ENCODE results near the gene TYROBP.

Gene TYROBP

GRCh38 chr19:35879068-35879467 lies 29.0 kb downstream of the TYROBP start:
- TF ChIP-seq CTCF (conservative IDR thresholded peaks at IDR 0.05; ENCODE audit: low read depth, low read length), result no peak
- H3K27me3 ChIP-seq (ENCODE audit: insufficient read depth, low read depth), result peaks cover 62% of the 10 kb centered on the region
- H3K4me2 ChIP-seq, result no peak overlapping the region
- no peaks in the 10 kb centered on the region for H4K20me1 ChIP-seq (ENCODE audit: insufficient read depth)
- H3K9ac ChIP-seq, result no peak overlapping the region
- no peak overlapping the region for H2AFZ ChIP-seq (ENCODE audit: low read depth)
- H3K4me3 ChIP-seq (IDR thresholded peaks at IDR 0.05; ENCODE audit: insufficient read depth, low read depth, low read length), result no peak overlapping the region
- no peaks in the 10 kb centered on the region for H3K79me2 ChIP-seq (ENCODE audit: insufficient read depth, low read depth)
- H3K4me1 ChIP-seq (ENCODE audit: low read depth, poor library complexity, severe bottlenecking), result peaks cover 9% of the 10 kb centered on the region
- no peaks in the 10 kb centered on the region for H3K36me3 ChIP-seq (ENCODE audit: insufficient read depth)
- no peak overlapping the region for H3K27ac ChIP-seq

- no peak for TF ChIP-seq CTCF (conservative IDR thresholded peaks at IDR 0.05; ENCODE audit: low read depth, low read length)
- Histone ChIP-seq H3K79me2 (ENCODE audit: insufficient read depth, low read depth) (no peaks in the 10 kb centered on the region), H3K27me3 (ENCODE audit: insufficient read depth, low read depth) (peaks cover 60% of the 10 kb centered on the region)
Measured at GRCh38 chr19:35874392-35874930, 33.6 kb downstream of the TYROBP start.

GRCh38 chr19:35872180-35872579 lies 35.9 kb downstream of the TYROBP start:
- Histone ChIP-seq H3K27me3 (ENCODE audit: insufficient read depth, low read depth) (peaks cover 60% of the 10 kb centered on the region), H3K4me2 (no peak overlapping the region), H3K4me1 (ENCODE audit: low read depth, poor library complexity, severe bottlenecking) (peaks cover 5% of the 10 kb centered on the region), H3K36me3 (ENCODE audit: insufficient read depth) (no peaks in the 10 kb centered on the region), H4K20me1 (ENCODE audit: insufficient read depth) (no peaks in the 10 kb centered on the region), H2AFZ (ENCODE audit: low read depth) (no peak overlapping the region), H3K9ac (no peak overlapping the region), H3K27ac (no peak overlapping the region), H3K4me3 (IDR thresholded peaks at IDR 0.05; ENCODE audit: insufficient read depth, low read depth, low read length) (no peak overlapping the region), H3K79me2 (ENCODE audit: insufficient read depth, low read depth) (no peaks in the 10 kb centered on the region)
- TF ChIP-seq CTCF (conservative IDR thresholded peaks at IDR 0.05; ENCODE audit: low read depth, low read length), result no peak

More at GRCh38 chr19:35874392-35874930, 33.6 kb downstream of the TYROBP start:
- Histone ChIP-seq H3K4me3 (IDR thresholded peaks at IDR 0.05; ENCODE audit: insufficient read depth, low read depth, low read length) (no peak overlapping the region), H2AFZ (ENCODE audit: low read depth) (no peak overlapping the region), H3K9ac (no peak overlapping the region), H3K27ac (no peak overlapping the region), H3K36me3 (ENCODE audit: insufficient read depth) (no peaks in the 10 kb centered on the region), H3K4me2 (no peak overlapping the region), H4K20me1 (ENCODE audit: insufficient read depth) (no peaks in the 10 kb centered on the region), H3K4me1 (ENCODE audit: low read depth, poor library complexity, severe bottlenecking) (peaks cover under 1% of the 10 kb centered on the region)

- Histone ChIP-seq H2AFZ (ENCODE audit: low read depth) (no peak overlapping the region), H3K4me1 (ENCODE audit: low read depth, poor library complexity, severe bottlenecking) (peaks cover 5% of the 10 kb centered on the region), H3K27me3 (ENCODE audit: insufficient read depth, low read depth) (peaks cover 57% of the 10 kb centered on the region), H3K79me2 (ENCODE audit: insufficient read depth, low read depth) (no peaks in the 10 kb centered on the region), H3K27ac (no peak overlapping the region), H3K4me2 (no peak overlapping the region), H3K36me3 (ENCODE audit: insufficient read depth) (no peaks in the 10 kb centered on the region), H4K20me1 (ENCODE audit: insufficient read depth) (no peaks in the 10 kb centered on the region), H3K4me3 (IDR thresholded peaks at IDR 0.05; ENCODE audit: insufficient read depth, low read depth, low read length) (no peak overlapping the region), H3K9ac (no peak overlapping the region)
- TF ChIP-seq CTCF (conservative IDR thresholded peaks at IDR 0.05; ENCODE audit: low read depth, low read length), result no peak
Measured at GRCh38 chr19:35871611-35872010, 36.5 kb downstream of the TYROBP start.
